ENCODE results near the gene ADAM12.

- TF ChIP-seq CTCF (IDR thresholded peaks at IDR 0.05) (no peak), TAF1 (IDR thresholded peaks at IDR 0.05; ENCODE audit: borderline replicate concordance, low read depth, low read length) (no peak), NFIC (IDR thresholded peaks at IDR 0.05; ENCODE audit: borderline replicate concordance) (no peak), SIN3A (IDR thresholded peaks at IDR 0.05; ENCODE audit: borderline replicate concordance, low read depth, low read length) (no peak), FOXJ3 (CRISPR knock-in tag; IDR thresholded peaks at IDR 0.05) (no peak), SMC3 (IDR thresholded peaks at IDR 0.05; ENCODE audit: low read depth, low read length) (no peak), MAX (IDR thresholded peaks at IDR 0.05; ENCODE audit: low read depth) (no peak), EP300 (IDR thresholded peaks at IDR 0.05; ENCODE audit: borderline replicate concordance in 1 of 2, low read depth in 1 of 2, low read length in 1 of 2) (no peak), RAD21 (IDR thresholded peaks at IDR 0.05; ENCODE audit: low read length) (no peak), POLR2AphosphoS5 (IDR thresholded peaks at IDR 0.05; ENCODE audit: low read depth, low read length) (no peak), EZH2phosphoT487 (IDR thresholded peaks at IDR 0.05; ENCODE audit: borderline replicate concordance, low read depth) (no peak), GATA2 (CRISPR knock-in tag; IDR thresholded peaks at IDR 0.05) (no peak), REST (IDR thresholded peaks at IDR 0.05; ENCODE audit: low read depth, low read length) (no peak)
Measured at GRCh38 chr10:125979976-125980375, 408.3 kb downstream of the ADAM12 start.

Measured in SK-N-SH (cell line).